Activated T-cell treated with anti-CD3 and anti-CD28 coated beads, Interleukin-2, amount 50 U/mL, for 48 hours (primary cell): ENCODE measurements around the gene PODXL.

Experiments
- DNase-seq, 2 experiments: peaks; one replicate each; pipeline ENCODE4 v3.0.0-alpha.2; 2020

PODXL gene

DNA sequence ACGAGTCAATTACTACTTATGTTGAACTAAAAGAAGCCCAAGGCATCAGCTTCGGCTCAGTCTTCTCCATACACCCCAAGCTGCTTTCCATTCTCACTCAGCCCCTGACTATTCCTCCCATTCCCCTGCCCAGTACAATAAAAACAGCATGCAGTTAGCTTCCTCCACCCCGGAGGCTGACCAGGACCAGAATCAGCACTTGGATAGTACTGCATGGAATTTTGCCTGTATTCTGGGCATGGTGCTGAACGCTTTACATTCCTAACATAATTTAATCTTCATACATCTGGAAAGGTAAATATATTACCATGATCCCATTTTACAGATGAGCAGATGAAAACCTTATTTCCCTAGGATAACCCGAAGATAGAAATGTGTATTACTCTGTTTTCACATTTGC lies 7.5 kb upstream of the PODXL start:
- no peak for DNase-seq

DNA sequence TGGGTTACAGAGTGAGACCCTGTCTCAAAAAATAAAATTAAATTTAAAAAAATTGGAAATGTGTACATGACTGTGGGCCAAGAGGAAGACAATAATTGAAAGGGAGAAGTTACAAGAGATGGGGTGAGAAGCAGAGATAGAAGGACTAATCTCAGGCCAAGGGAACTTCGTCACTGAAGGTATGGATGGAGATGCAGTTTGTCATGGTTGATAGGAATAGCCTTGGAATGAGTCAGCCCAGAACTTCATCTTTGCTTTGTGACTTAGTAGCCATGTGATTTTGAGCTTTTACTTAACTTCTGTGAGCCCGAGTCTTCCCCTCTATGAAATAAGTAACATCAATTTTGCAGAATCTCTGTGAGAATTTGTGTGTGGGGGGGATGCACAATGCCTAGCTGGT lies 6.5 kb upstream of the PODXL start:
- no peak for DNase-seq

DNA sequence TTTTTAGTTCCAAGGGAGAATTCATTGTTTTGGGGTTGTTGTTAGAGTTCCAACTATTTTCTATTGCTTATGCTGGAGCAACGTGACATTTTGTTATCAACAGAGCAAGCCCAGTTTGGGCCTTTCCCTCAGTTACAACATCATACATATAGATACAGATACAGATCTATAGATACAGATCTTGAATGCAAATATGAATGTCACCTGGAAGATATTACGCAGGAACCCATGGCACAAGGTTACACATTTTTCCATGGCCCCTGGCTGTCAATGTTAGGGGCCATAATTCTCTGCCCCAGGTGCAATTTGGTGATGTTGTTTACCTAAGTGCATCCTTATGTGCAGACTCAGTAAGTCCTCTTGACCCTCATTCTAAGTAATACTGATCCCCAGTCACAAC lies 3.6 kb upstream of the PODXL start:
- no peak for DNase-seq

DNA sequence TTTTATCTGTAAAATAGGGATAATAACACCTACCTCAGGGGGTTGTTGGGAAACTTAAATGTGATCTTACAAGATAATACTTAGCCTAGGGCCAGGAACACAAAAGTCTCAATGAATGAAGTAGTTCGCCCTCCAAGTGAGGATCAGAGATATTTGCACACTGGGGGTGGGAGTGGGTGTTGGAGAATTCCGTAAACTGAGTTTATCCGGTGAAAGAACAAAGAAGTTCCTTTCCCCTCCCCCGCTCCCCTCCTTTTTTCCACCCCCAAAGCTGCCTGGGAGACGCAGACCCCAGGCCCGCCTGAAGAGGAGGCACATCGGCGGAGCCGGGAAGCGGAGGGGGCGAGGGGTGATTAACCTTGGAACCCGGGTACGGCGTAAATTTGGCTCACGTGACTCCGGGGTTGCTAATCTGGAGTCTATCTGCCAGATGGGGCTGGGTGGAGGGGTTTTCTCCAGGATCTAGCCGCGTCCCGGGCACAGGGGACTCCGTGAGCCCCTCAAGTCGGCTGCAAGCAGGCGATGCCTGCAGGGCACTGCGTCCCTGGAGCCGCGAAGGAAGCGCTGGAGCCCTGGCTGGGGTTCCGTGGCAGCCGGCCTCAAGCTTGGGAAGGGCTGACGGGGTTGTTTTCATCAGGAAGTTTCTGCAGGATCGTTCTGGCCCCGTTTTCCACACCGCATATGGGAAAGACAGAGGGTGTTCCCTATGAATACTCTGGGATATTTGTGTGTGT lies 1.4 kb upstream of the PODXL start:
- no peak for DNase-seq

DNA sequence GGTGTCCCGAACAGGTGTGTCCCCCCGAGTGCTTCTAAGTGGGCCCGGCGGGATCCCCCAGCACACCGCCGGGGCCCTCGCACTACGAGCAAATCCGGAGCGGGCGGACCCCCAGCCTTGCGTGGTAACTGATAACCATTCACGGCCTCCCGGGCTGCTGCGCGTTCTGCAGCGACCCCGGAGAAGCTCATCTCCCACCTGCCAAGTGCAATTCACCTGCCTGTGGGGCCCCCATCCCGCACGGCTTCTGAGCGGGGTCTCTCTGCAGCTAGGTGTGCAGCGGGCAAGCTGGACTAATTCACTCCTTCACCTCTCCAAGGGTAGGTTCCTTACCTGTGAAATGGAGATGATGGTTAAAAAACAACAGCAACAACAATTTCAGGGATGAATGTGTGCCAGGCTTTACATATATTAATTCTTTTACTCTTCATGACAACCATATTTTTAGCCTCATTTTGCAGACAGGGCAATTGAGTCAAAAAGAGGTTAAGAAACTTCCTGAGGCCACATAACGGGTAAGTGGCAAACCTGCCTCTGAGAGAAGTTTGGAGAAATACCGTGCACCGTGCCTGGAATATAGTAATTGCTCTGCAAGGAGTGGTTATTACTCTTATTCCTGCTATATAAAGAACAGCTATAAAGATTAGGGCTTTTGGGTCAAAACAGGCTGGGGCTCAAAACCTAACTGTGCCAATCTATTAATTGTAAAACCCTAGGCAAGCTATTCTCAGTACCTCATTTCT lies 652 bp upstream of the PODXL start:
- no peak for DNase-seq

DNA sequence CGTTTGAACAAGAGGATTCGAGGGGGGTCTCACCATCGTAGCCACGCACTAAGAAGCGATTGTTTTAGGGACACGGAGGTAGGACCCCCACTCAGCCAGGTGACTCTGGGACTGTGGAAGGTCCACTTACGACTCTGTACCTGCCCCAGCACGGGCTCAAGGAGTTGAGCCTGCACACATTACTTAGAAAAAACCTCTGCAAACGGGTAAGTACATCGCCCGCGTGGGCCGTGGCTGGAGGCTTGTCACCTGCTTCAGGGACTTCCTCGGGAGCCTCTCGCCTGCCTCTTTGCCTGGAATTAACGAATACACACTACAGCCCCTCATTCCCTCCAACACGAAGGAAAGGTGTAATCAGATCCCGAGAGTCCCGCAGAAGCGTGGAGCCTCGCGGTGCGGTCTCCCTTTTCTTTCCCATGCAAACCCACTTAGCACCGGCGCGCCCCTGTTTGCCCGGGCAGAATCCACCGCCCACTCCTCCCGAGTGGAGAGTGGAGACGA lies 826 bp downstream of the PODXL start:
- DNase-seq: peak in 1 of 2 experiments; percentile 35

DNA sequence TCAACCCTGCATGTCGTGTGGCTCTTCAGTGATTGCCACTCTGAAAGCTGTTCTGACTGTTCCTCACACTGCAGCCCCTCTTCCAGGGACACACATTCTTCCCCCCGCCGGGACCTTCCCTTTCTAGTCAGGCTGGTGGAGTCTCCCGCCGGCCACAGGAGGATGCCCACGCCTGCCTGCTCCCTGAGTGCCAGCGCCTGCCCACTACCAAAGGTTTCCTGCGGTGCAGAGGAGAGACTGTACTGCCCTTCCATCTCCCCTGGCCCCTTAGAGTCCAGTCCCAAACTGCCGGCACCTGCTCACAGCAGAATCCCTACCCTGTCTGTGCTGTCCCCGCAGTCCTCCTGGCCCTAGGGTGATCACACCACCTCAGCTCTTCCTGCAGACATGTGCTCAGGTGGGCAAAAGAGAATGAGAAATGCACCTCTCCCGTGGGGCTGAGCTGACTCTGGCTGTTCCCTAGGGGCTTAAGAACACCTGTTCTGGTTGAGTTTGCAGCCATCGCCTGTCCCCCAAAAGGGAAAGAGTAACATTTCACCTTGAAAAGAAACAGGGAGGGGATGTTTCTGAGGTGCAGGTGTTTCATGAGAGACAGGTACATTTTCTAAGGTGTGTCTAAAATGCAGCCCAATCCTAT lies 1.4 kb downstream of the PODXL start:
- no peak for DNase-seq

DNA sequence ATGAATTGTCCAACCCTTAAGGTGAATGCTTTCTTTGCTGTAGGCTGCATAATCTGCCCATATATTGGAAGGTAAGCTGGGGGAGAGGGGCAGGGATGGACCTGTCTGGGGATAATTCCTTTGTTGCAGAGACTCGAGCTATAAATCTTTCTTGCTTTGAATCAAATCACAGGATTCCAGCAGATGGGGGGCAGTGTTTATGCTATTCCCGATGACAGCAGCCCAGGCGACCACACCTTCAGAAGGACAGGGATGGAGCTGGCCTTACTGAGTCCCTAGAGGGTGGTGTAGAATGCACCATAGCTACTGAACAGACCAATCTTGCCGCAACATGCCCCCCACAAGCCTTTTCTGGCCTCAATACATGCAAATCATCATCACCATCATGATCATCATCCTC lies 2.5 kb downstream of the PODXL start:
- no peak for DNase-seq

DNA sequence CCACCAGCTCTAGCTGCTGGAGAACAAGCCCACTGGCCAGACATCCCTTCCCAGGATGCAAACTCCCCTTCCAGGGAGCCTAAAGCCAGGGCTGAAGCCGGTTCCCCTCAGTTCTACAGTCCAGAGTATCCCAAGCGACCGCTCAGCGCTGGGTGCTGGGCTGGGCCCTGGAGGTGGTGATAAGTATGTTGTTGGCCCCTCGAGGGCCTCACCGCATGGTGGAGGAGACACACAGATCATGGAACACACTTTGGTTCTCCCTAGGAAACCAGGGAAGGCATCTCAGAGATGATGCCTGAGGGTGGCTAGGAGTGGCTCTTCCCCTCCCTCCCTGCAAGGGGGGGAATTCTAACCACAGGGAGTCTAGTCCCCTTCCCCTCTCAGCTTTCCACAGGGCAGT lies 4.4 kb downstream of the PODXL start:
- DNase-seq: no peak

DNA sequence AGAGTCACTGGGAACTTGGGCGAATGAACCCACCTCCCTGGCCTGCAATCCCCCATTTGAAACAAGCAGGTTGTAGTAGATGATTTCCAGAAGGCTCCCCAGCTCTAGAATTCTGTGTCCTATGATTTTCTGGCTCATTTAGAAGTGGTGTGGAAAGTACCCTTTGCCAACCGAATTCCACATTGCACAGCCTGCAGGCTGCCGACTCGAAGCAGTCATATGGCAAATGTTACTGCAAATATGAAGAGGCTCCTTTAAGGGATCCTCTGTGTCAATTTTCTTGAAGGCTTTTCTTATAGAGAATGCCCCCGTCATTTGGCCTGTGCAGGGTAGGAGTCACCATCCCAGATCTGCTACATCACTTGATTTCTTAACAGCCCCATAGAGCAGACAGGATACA lies 5.6 kb downstream of the PODXL start:
- DNase-seq: no peak

DNA sequence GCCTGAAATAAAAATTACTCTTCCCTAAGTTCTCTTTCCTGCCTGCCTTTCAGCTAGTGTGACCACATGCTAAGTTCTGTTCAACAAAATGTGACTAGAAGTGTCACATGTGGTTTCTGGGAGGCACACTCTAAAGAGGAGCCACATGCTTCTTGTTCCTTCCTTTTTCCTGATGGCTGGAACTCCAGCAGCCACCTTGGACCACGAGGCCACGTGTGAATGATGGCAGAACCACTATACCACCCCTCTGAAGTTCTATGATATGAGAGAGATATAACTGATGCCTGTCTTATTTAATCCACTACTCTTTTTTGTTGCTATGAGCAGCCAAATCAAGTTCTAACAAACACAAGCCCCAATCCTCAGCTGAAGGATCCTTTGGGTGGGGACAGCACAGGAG lies 8.1 kb downstream of the PODXL start:
- no peak for DNase-seq

DNA sequence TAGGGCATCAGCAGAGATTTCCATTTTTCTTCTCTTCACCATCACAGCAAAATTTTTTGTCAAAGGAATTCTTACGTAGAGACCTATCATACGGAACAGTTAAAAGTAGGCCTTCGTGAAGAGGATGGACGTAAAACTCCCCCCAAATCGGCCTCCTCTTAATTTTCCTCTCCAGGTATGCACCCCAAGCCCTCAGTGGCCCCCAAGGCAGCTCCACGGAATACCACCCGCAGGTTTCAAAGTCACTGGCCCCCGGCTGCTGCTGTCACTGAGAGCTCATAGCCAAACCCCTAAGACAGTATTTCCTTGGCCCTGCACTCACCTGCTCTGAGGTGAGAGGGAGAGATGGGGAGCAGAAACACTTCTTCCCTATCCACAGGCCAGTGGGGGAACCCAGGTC lies 8.8 kb downstream of the PODXL start:
- DNase-seq: no peak

DNA sequence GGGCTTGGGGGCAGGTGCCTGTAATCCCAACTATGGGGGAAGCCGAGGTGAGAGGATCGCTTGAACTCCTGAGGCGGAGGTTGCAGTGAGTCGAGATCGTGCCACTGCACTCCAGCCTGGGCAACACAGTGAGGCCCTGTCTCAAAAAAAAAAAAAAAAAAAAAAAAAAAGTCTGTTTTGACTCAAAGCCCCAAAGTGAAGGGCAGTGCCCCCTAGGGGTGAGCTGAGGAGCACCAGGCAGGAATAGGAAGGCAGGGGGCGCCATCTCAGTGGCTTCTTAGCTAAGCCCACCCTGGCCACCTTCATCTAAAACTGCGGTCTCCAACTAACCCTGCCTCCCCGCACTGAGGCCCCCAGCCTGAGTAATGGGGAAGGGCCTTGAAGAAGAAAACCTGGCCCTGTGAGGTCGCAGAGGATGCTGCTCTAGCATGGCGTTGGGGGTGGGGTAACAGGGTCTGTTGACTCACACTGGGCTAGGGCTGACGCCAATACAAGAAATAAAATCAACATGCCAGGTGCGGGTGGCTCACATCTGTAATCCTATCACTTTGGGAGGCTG lies 9.8 kb downstream of the PODXL start:
- peak; percentile 72 to 75 for DNase-seq

DNA sequence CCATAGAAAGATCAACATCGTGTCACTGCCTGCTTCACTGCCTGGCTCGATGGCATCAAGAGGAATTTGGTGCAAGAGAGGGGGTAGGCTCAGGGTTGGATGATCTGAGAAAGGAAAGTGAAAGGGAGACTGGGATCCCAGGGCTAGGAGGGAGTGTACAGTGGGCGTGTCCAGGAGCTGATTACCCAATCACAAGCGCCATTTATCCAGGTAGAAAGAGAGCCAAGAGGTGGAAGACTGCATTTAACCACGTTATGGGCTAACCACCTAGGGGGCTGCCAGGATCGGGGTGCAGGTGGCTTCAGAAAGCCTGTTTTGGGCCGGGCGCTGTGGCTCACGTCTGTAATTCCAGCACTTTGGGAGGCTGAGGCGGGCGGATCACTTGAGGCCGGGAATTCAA lies 10.3 kb downstream of the PODXL start:
- DNase-seq: no peak

DNA sequence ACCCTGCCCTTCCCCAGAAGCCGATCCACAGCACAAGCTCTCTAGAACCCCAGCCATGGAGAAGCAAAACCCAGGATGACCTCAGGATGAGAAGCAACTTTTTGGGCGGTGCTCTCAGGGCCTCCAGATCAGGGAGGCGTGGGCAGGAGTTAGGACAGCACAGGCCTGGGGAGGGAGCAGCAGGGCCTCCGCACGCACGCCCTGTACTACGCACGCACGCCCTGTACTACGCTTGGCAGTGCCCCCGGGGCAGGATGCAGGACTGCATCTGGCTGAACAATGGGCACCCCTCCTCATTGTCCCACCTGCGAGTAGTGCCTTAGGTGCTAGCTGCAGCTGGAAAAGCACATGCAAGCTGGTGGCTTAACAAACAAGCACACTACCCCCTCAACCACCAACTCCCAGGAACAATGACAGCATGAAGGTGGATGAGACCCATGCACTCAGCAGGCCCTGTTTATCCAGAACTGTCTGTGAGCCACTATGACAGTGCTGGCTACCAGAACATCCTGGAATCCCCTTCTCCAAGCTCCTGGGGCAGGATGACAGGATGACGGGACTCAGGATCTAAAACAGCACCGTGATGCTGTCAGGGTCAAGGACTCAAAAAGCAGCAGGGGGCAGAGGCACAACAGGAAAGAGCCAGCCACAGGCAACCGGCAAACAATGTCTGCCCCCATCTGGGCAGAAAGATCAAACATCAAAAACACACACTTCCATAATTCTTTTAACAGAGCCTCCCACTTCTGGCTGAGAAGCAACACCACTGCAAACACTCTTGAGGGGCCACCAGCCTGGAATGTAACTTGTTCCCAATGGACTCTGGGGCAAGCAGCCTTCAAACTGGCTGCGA lies 11.8 kb downstream of the PODXL start:
- no peak for DNase-seq

DNA sequence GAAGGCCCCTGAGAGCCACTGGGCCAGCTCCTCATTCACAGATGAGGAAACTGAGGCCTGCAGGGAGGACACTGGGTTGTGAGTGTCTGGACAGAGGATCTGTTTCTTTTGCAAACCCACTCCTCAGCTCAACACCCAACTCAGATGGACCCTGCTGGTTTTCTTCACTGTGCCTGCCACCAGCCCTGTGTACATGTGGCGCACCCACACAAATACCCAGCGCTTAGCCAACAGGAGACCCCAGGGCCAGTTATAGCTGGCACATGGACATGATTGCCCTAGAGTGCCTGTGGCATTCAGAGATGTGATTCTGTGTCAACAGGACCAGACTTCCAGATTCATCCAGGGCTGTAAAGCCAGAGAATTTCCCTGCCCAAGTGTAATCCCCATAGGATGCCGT lies 12.4 kb downstream of the PODXL start:
- DNase-seq: no peak

DNA sequence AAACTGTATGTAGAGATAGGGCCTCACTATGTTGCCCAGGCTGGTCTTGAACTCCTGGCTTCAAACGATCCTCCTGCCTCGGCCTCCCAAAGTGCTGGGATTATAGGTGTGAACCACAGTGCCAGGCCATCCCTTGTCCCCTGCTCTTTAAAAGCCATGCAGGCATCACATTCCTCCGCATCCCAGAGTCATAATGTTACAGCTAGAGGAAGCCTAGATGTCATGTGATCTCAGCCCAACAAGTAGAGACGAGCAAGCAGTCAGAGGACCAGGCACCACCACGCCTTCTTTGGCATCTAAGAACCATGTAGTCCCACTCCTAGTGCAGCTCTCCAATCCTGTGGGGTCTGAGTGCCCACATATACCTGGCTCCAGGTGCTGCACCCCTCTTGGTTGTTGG lies 13.1 kb downstream of the PODXL start:
- no peak for DNase-seq

DNA sequence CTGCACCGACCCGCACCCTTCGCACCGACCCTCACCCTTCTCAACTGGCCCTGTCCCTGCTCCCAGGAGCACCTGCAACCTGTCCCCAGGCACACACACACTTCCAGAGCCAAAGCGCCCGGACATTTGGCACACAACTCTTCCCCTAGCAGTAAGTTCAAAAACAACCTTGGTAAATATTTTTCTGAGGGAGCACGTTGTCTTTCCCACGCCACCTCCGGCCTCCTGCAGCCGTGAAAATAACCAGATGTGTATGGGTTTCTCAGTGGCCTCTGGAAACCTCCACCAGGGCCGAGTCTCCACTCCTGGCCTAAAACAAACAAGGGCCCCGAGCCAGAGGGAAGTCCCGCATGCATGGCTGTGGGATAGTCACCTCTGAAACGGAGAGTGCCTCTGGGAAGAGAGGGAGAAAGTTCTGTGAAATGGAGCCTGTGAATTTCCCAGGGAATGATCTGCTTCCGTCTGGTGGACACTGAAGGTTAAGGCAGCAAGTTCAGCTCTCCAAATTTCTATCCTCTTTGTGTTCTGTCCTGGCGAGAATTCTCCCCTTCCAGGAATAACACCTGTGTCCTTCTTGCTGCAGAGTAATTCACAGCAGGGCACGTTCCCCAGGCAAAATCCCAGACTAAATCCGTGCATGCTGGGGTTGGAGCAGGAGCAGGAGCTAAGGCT lies 15.8 kb downstream of the PODXL start:
- DNase-seq: no peak

DNA sequence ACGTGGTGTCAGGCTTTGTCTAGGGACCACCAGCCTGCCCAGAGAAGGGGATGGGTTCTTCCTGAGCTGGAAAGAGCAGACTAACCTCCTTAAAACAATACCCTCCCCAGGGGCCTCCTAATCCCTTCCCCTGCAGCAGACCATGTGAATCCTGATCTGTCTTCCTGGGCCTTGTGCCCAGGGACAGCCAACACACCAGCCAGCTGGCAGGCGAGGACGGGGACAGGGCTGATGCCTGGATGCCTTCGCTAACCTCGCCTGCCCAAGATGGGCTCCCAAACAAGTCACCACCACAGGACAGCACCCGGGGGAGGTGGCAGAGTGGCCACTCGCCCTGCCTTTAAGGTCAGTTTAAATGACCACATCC lies 17.6 kb downstream of the PODXL start:
- DNase-seq: no peak

DNA sequence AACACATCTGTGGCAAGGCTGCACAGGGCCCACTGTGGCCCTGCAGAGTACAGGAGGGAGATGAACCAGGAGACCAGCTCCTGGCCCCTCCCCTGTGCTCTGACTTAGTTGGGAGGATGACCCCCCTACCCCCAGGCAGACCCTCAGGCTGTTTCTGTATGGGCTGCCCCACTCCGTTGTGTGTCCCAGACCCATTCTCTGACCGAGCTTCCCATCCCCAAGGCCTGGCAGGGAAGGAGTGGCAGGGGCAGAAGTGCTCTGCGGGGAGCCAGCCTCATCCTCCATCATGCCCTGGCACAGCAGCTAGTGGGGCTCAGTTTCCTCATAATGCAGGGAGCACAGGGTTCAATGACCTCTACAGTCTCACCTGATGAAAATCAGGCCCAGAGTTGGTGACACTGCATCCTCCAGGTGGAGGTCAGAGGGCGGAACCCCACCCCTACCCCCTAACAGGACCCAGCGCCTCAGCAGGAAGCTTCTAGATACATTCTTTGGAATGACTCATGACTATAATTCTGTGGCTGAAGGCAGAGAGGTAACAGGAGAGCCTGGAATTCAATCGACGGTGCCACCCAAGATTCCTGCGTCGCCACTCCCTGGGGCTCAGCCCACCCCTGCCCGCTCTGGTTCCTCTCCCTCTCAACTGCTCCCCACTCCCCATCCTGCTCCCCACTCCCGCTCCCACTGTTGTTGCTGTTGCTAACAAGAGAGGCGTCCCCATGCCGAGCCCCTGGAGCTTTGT lies 18.2 kb downstream of the PODXL start:
- no peak for DNase-seq

DNA sequence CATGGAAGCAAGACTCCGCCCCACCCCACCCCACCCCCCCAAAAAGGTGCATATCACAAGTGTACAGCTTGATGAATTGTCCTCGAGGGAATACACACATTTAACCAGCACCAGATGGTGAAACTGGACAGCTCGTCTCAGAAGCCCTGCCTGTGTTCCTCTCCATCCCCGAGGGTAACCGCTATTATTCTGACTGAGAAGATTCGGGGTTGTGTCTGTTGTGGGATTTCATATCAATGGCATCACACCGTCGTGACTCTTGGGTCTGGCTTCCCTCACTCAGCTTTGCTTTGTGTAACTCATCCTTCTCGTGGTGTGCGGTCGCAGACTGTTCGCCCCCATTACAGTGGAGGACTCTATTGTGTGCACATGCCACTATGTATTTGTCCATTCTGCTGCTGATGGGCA lies 18.9 kb downstream of the PODXL start:
- DNase-seq: no peak
